HG03095 (cell line): ENCODE data around the gene APC2.
"Not testable (repeated sequence)": the region's sequence is repeated elsewhere in the genome, so short reads cannot be mapped to it uniquely, and the experiment has no call there.

Experiments used
- ATAC-seq: cut with Tn5 transposase; IDR thresholded peaks from one replicate; pipeline ENCODE4 v1.9.1; 2021; ENCODE audit warnings: moderate library complexity; ENCODE audit not compliant: unreplicated experiment

APC2 gene

GRCh38 chr19:1412323-1412923 lies 37.5 kb upstream of the APC2 start:
- no peak for ATAC-seq

GRCh38 chr19:1412995-1413800 lies 36.7 kb upstream of the APC2 start:
- no peak for ATAC-seq

- no peak for ATAC-seq
Measured at GRCh38 chr19:1416014-1416841, 33.7 kb upstream of the APC2 start.

GRCh38 chr19:1417145-1417544 lies 32.8 kb upstream of the APC2 start:
- no peak for ATAC-seq

- ATAC-seq = no peak
Measured at GRCh38 chr19:1417681-1418495, 32.0 kb upstream of the APC2 start.

- ATAC-seq = no peak
Measured at GRCh38 chr19:1418496-1418775, 31.5 kb upstream of the APC2 start.

- no peak for ATAC-seq
Measured at GRCh38 chr19:1418951-1419738, 30.8 kb upstream of the APC2 start.

- ATAC-seq = not testable (repeated sequence)
Measured at GRCh38 chr19:1420085-1420484, 29.8 kb upstream of the APC2 start.

GRCh38 chr19:1420590-1420989 lies 29.3 kb upstream of the APC2 start:
- ATAC-seq = no peak

- no peak for ATAC-seq
Measured at GRCh38 chr19:1421218-1421957, 28.5 kb upstream of the APC2 start.

GRCh38 chr19:1421958-1422305 lies 28.0 kb upstream of the APC2 start:
- ATAC-seq = no peak

- no peak for ATAC-seq
Measured at GRCh38 chr19:1422360-1422759, 27.6 kb upstream of the APC2 start.

GRCh38 chr19:1422943-1423342 lies 27.0 kb upstream of the APC2 start:
- no peak for ATAC-seq

- ATAC-seq = no peak
Measured at GRCh38 chr19:1423436-1424191, 26.3 kb upstream of the APC2 start.

- ATAC-seq = no peak
Measured at GRCh38 chr19:1424192-1424955, 25.5 kb upstream of the APC2 start.

- ATAC-seq = no peak
Measured at GRCh38 chr19:1425102-1425837, 24.7 kb upstream of the APC2 start.

- no peak for ATAC-seq
Measured at GRCh38 chr19:1425902-1426301, 24.0 kb upstream of the APC2 start.

- no peak for ATAC-seq
Measured at GRCh38 chr19:1426736-1427135, 23.2 kb upstream of the APC2 start.
